Liver (tissue), 9 donors: ENCODE measurements around the gene CYP4A22. TPM values are rescaled to one million over a fixed set of nuclear protein-coding genes. Genes with fewer than 3 reads are reported as not detected.

Experiments used
- DNase-seq: peaks from one replicate; pipeline ENCODE4 v3.0.0-alpha.2; 2017; ENCODE audit warnings: low spot score
- H3K27ac ChIP-seq, 2 donors: one replicate each; pipeline ENCODE4 v1.7.0; 2013; ENCODE audit warnings: inconsistent platforms in 2 of 2, low read length in 2 of 2, control low read depth in 1 of 2, low read depth in 1 of 2, mild to moderate bottlenecking in 1 of 2
- H3K27me3 ChIP-seq, 4 donors: one replicate each; pipeline versions ENCODE4 v1.6.1 to v1.7.0; 2013; ENCODE audit warnings: low read length in 3 of 4, inconsistent platforms in 1 of 4, mild to moderate bottlenecking in 1 of 4, moderate library complexity in 1 of 4; ENCODE audit not compliant: control insufficient read depth in 4 of 4, insufficient read depth in 4 of 4
- H3K36me3 ChIP-seq, 4 donors: one replicate each; pipeline versions ENCODE4 v1.6.1 to v1.7.0; 2013; ENCODE audit warnings: low read length in 3 of 4, mild to moderate bottlenecking in 3 of 4, low read depth in 1 of 4, moderate library complexity in 1 of 4; ENCODE audit not compliant: control insufficient read depth in 4 of 4, insufficient read depth in 3 of 4
- H3K4me1 ChIP-seq, 4 donors: one replicate each; pipeline versions ENCODE4 v1.6.1 to v1.7.0; 2013; ENCODE audit warnings: low read length in 3 of 4, mild to moderate bottlenecking in 3 of 4, moderate library complexity in 1 of 4; ENCODE audit not compliant: control insufficient read depth in 4 of 4, insufficient read depth in 4 of 4
- H3K4me3 ChIP-seq, 3 donors: one replicate each; pipeline versions ENCODE4 v1.6.1 to v1.7.0; 2013; ENCODE audit warnings: low read length in 3 of 3, control low read depth in 1 of 3, low read depth in 1 of 3, mild to moderate bottlenecking in 1 of 3
- H3K9ac ChIP-seq, 2 donors: one replicate each; pipeline ENCODE4 v1.7.0; 2013; ENCODE audit warnings: low read length in 2 of 2, mild to moderate bottlenecking in 2 of 2, moderate library complexity in 2 of 2, control low read depth in 1 of 2, low read depth in 1 of 2
- H3K9me3 ChIP-seq, 4 donors: one replicate each; pipeline versions ENCODE4 v1.6.1 to v1.7.0; 2013; ENCODE audit warnings: low read length in 3 of 4; ENCODE audit not compliant: control insufficient read depth in 4 of 4
- EGR1 ChIP-seq, 2 donors: IDR thresholded peaks; 2 replicates each; pipeline ENCODE4 v1.6.1; 2016 to 2018; ENCODE audit warnings: antibody characterized with exemption in 2 of 2, low read depth in 2 of 2
- FOXA1 ChIP-seq: IDR thresholded peaks from 2 replicates; pipeline ENCODE4 v1.6.1; 2016; ENCODE audit warnings: antibody characterized with exemption
- FOXA2 ChIP-seq: IDR thresholded peaks from 2 replicates; pipeline ENCODE4 v1.6.1; 2016; ENCODE audit warnings: antibody characterized with exemption
- GABPA ChIP-seq, 2 donors: IDR thresholded peaks in 1 of 2; conservative IDR thresholded peaks in 1 of 2; 2 replicates each; pipeline ENCODE4 v1.6.1; 2016; ENCODE audit warnings: antibody characterized with exemption in 2 of 2, mild to moderate bottlenecking in 1 of 2, moderate library complexity in 1 of 2
- HNF4A ChIP-seq, 2 donors: conservative IDR thresholded peaks; 2 replicates each; pipeline ENCODE4 v1.6.1; 2016; ENCODE audit warnings: antibody characterized with exemption in 2 of 2, mild to moderate bottlenecking in 2 of 2
- HNF4G ChIP-seq: IDR thresholded peaks from 2 replicates; pipeline ENCODE4 v1.6.1; 2016; ENCODE audit warnings: antibody characterized with exemption
- JUND ChIP-seq, 2 donors: IDR thresholded peaks; 2 replicates each; pipeline ENCODE4 v1.6.1; 2016; ENCODE audit warnings: antibody characterized with exemption in 2 of 2
- NR2F2 ChIP-seq: IDR thresholded peaks from 2 replicates; pipeline ENCODE4 v1.6.1; 2016; ENCODE audit warnings: antibody characterized with exemption
- RAD21 ChIP-seq, 2 donors: IDR thresholded peaks; 2 replicates each; pipeline ENCODE4 v1.6.1; 2016; ENCODE audit warnings: antibody characterized with exemption in 2 of 2, mild to moderate bottlenecking in 2 of 2
- RXRA ChIP-seq, 2 donors: IDR thresholded peaks; 2 replicates each; pipeline ENCODE4 v1.6.1; 2017 to 2018; ENCODE audit warnings: antibody characterized with exemption in 2 of 2, mild to moderate bottlenecking in 1 of 2
- SP1 ChIP-seq: IDR thresholded peaks from 2 replicates; pipeline ENCODE4 v1.6.1; 2018; ENCODE audit warnings: antibody characterized with exemption, mild to moderate bottlenecking
- TAF1 ChIP-seq: conservative IDR thresholded peaks from 2 replicates; pipeline ENCODE4 v1.6.1; 2016; ENCODE audit warnings: antibody characterized with exemption, mild to moderate bottlenecking
- YY1 ChIP-seq: IDR thresholded peaks from 2 replicates; pipeline ENCODE4 v1.6.1; 2016; ENCODE audit warnings: antibody characterized with exemption, mild to moderate bottlenecking
- WGBS: extraction: QIAGEN DNeasy Blood & Tissue Kit; methylation state at CpG from one replicate; pipeline ENCODE4 v1.1.7; 2013; 5-methylcytosine and 5-hydroxymethylcytosine counted together
- polyA plus RNA-seq, 2 donors: library from polyadenylated mRNA; stranded (reverse) in 1 of 2; unstranded in 1 of 2; fragments of 200-250 nt in 1 of 2; fragments of >200 nt in 1 of 2; fragmentation: Nextera tagmentation in 1 of 2; extraction: Ambion mirVana in 1 of 2; gene quantifications; one replicate each; pipeline versions ENCODE4 v1.2.1 to v1.2.3, GENCODE V29; 2013 to 2015
- total RNA-seq, 2 donors: library from RNA; depleted of rRNA; stranded (reverse); fragments of >200 nt; gene quantifications; one replicate each; pipeline ENCODE4 v1.2.3, GENCODE V29; 2014
- TF ChIP-seq, protein P1 (sequence below): fragments of 150-350 bp; IDR thresholded peaks from 2 replicates; pipeline ENCODE4 v1.5.1; 2017; ENCODE audit warnings: improper control_type of control experiment, low read depth, low read length; ENCODE audit not compliant: missing input control
- TF ChIP-seq, protein P2 (sequence below): IDR thresholded peaks from 2 replicates; pipeline ENCODE4 v1.6.1; 2016; ENCODE audit warnings: antibody characterized with exemption
- TF ChIP-seq, protein P3 (sequence below): IDR thresholded peaks from 2 replicates; pipeline ENCODE4 v1.6.1; 2016; ENCODE audit warnings: antibody characterized with exemption
- TF ChIP-seq, protein P4 (sequence below): IDR thresholded peaks from 2 replicates; pipeline ENCODE4 v1.6.1; 2016; ENCODE audit warnings: antibody characterized with exemption
- TF ChIP-seq, protein P5 (sequence below): IDR thresholded peaks from 2 replicates; pipeline ENCODE4 v1.6.1; 2016; ENCODE audit warnings: antibody characterized with exemption, mild to moderate bottlenecking
- donor health status: healthy.
- donor health status: healthy.
- donor health status: healthy.
- donor health status: healthy.
- donor health status: healthy.

The CYP4A22 gene
- total and polyA plus RNA-seq, 4 donors: 18.3 to 95.7 (median 65.7) TPM

DNA sequence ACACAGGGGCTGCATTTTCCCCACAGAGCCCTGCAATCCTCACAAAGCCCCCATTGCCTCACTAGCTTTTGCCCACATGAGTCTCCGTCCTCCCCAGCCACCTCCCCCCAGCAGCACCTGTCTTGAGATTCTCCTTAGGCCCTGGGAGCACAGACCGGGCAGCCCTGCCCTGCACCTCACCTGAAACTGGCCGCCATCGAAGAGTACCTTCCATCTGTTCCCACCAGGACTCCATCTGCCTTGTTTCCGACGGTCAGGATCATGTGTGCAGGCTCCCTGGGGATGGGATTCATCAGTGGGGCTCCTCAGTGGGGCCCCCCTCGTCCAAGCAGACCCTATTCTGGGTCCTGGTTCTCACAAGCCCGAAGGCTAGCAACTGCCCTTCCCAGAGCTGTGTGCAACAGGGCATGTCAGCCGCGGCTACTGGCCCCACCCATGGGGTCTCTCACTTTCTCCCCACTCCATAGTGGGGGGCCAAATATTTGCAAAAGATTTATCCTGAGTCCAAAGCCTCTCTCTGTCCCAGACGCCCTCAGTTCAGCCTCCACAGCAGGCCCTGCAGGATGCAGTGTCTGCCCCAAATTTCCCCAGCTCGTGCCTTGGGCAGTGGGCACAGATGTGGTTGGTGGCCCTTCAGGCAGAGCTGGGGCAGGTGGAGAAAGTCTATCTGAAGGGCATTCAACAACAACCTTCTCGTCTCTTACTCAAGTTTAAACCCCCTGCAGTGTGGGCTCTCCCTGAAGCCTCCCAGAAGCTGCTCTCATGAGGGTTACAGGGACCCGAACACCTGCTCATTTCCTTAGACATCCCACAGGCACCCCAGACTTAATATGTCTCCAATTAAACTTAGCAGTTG lies 47.8 kb downstream of the CYP4A22 start:
- no peaks in the 10 kb centered on the region for H3K9me3 ChIP-seq
- H3K4me1 ChIP-seq: peaks cover 0 to under 1% (median 0%) of the 10 kb centered on the region in 4 donors
- no peaks in the 10 kb centered on the region for H3K36me3 ChIP-seq
- TF ChIP-seq, protein P1, sequence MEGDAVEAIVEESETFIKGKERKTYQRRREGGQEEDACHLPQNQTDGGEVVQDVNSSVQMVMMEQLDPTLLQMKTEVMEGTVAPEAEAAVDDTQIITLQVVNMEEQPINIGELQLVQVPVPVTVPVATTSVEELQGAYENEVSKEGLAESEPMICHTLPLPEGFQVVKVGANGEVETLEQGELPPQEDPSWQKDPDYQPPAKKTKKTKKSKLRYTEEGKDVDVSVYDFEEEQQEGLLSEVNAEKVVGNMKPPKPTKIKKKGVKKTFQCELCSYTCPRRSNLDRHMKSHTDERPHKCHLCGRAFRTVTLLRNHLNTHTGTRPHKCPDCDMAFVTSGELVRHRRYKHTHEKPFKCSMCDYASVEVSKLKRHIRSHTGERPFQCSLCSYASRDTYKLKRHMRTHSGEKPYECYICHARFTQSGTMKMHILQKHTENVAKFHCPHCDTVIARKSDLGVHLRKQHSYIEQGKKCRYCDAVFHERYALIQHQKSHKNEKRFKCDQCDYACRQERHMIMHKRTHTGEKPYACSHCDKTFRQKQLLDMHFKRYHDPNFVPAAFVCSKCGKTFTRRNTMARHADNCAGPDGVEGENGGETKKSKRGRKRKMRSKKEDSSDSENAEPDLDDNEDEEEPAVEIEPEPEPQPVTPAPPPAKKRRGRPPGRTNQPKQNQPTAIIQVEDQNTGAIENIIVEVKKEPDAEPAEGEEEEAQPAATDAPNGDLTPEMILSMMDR: no peak
- no peak for TF ChIP-seq GABPA (IDR thresholded peaks at IDR 0.05 in 1 of 2, conservative IDR thresholded peaks at IDR 0.05 in 1 of 2)
- no peak overlapping the region for H3K4me3 ChIP-seq
- 93% methylated on average over 14 of the region's 14 CpGs for WGBS
- DNase-seq: peak; percentile 35
- no peak overlapping the region for H3K9ac ChIP-seq
- H3K27ac ChIP-seq: no peak overlapping the region
- H3K27me3 ChIP-seq: peaks cover 0 to 3% (median 0%) of the 10 kb centered on the region in 4 donors

DNA sequence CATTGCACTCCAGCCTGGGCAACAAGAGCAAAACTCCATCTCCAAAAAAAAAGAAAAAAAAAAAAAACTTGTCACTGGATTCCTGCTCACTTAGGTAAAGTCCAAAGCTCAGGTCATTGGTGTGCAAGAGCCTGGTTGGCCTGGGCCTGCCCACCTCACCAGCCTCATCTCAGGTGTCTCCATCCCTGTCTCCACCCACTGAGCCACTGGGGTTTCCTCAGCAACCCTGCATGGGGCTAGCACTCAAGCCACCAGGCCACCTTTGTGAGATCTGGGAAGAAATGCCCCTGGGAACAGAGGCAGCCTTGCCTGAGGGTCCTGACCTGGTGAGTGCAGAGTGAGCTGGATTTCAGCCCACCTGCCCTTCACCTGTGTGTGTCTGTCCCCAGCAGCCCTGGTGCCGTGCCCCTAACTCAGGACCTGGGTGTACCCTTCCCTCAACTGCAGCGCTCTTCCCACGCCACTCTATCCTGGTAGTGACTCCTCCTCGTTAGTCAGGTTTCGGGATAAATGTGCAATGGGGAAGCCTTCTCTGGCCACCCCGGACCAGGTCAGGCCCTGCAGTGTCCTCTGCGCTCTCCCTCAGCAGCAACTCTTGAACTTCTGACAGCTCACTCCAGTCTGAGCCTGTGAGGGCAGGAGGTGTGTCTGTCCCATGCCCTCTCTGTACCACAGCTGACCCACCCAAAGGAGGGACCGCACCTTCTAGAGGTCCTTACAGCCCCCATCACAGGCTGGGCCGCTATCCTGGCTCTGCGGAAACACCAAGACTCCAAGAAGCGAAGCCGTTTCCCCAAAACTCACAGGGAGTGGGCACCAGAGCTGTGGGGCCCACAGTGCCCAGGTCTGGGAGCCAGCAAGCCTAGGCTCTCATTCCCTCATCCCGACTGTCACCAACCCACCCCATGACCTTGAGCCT lies 49.3 kb downstream of the CYP4A22 start:
- no peak for DNase-seq
- H3K27ac ChIP-seq: no peak overlapping the region
- H3K27me3 ChIP-seq: no peaks in the 10 kb centered on the region
- no peaks in the 10 kb centered on the region for H3K36me3 ChIP-seq
- no peak overlapping the region for H3K9ac ChIP-seq
- H3K4me3 ChIP-seq: no peak overlapping the region
- H3K9me3 ChIP-seq: no peaks in the 10 kb centered on the region
- WGBS: 96% methylated on average over 13 of the region's 13 CpGs
- peaks cover 0 to 3% (median 0%) of the 10 kb centered on the region in 4 donors for H3K4me1 ChIP-seq
- no peak for TF ChIP-seq FOXA2
- TF ChIP-seq, protein P2, sequence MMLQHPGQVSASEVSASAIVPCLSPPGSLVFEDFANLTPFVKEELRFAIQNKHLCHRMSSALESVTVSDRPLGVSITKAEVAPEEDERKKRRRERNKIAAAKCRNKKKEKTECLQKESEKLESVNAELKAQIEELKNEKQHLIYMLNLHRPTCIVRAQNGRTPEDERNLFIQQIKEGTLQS: no peak
- TF ChIP-seq HNF4A (conservative IDR thresholded peaks at IDR 0.05): no peak
- TF ChIP-seq, protein P3, sequence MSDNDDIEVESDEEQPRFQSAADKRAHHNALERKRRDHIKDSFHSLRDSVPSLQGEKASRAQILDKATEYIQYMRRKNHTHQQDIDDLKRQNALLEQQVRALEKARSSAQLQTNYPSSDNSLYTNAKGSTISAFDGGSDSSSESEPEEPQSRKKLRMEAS: no peak
- no peak for TF ChIP-seq SP1
- TF ChIP-seq GABPA (IDR thresholded peaks at IDR 0.05 in 1 of 2, conservative IDR thresholded peaks at IDR 0.05 in 1 of 2): no peak
- TF ChIP-seq, protein P4, sequence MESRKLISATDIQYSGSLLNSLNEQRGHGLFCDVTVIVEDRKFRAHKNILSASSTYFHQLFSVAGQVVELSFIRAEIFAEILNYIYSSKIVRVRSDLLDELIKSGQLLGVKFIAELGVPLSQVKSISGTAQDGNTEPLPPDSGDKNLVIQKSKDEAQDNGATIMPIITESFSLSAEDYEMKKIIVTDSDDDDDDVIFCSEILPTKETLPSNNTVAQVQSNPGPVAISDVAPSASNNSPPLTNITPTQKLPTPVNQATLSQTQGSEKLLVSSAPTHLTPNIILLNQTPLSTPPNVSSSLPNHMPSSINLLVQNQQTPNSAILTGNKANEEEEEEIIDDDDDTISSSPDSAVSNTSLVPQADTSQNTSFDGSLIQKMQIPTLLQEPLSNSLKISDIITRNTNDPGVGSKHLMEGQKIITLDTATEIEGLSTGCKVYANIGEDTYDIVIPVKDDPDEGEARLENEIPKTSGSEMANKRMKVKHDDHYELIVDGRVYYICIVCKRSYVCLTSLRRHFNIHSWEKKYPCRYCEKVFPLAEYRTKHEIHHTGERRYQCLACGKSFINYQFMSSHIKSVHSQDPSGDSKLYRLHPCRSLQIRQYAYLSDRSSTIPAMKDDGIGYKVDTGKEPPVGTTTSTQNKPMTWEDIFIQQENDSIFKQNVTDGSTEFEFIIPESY: no peak
- TF ChIP-seq TAF1: no peak
- TF ChIP-seq HNF4G: no peak
- TF ChIP-seq, protein P1: no peak
- no peak for TF ChIP-seq NR2F2
- TF ChIP-seq, protein P5, sequence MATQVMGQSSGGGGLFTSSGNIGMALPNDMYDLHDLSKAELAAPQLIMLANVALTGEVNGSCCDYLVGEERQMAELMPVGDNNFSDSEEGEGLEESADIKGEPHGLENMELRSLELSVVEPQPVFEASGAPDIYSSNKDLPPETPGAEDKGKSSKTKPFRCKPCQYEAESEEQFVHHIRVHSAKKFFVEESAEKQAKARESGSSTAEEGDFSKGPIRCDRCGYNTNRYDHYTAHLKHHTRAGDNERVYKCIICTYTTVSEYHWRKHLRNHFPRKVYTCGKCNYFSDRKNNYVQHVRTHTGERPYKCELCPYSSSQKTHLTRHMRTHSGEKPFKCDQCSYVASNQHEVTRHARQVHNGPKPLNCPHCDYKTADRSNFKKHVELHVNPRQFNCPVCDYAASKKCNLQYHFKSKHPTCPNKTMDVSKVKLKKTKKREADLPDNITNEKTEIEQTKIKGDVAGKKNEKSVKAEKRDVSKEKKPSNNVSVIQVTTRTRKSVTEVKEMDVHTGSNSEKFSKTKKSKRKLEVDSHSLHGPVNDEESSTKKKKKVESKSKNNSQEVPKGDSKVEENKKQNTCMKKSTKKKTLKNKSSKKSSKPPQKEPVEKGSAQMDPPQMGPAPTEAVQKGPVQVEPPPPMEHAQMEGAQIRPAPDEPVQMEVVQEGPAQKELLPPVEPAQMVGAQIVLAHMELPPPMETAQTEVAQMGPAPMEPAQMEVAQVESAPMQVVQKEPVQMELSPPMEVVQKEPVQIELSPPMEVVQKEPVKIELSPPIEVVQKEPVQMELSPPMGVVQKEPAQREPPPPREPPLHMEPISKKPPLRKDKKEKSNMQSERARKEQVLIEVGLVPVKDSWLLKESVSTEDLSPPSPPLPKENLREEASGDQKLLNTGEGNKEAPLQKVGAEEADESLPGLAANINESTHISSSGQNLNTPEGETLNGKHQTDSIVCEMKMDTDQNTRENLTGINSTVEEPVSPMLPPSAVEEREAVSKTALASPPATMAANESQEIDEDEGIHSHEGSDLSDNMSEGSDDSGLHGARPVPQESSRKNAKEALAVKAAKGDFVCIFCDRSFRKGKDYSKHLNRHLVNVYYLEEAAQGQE: no peak
- TF ChIP-seq YY1: no peak
- no peak for TF ChIP-seq EGR1 (IDR thresholded peaks at IDR 0.05; ENCODE audit: low read depth in 2 of 2)
- no peak for TF ChIP-seq RAD21 (IDR thresholded peaks at IDR 0.05)
- TF ChIP-seq FOXA1: no peak
- no peak for TF ChIP-seq RXRA (IDR thresholded peaks at IDR 0.05)
- no peak for TF ChIP-seq JUND (IDR thresholded peaks at IDR 0.05)
